HepG2 (cell line): ENCODE data around the gene ARHGAP26. TPM values are rescaled to one million over a fixed set of nuclear protein-coding genes. Genes with fewer than 3 reads are reported as not detected.

Source experiments
- ATAC-seq: fragments of 200-7000 bp; cut with Tn5 transposase; 3 replicates; pipeline ENCODE4 v1.9.1; 2020; ENCODE audit warnings: mild to moderate bottlenecking, moderate library complexity
- BruUV-seq: library from RNA; stranded (reverse); fragments of 400-500 nt; replicated peaks from 2 replicates; lab custom pipeline; 2021; lab: Mats Ljungman, UMichigan
- CTCF ChIA-PET: fragments of 300-600 bp; formaldehyde crosslinking; extraction: SDS; loops from one replicate; lab custom pipeline; 2021; ENCODE audit warnings: low total read pairs, inconsistent platforms, low intra/inter-chr PET ratio; lab: Yijun Ruan, JAX
- POLR2A ChIA-PET: fragments of 350-600 bp; sonication (Branson Sonifier 250); formaldehyde crosslinking; loops from one replicate; lab custom pipeline; 2020; ENCODE audit warnings: antibody characterized with exemption, inconsistent platforms; lab: Yijun Ruan, JAX
- DNase-seq: peaks from one replicate; pipeline ENCODE4 v3.0.0-alpha.2; 2015; ENCODE audit warnings: low spot score
- FAIRE-seq: peaks from 3 replicates; lab custom pipeline; 2011; peaks lifted over from hg19 to GRCh38; lab: Jason Lieb, UNC
- H2AFZ ChIP-seq: one replicate; pipeline ENCODE4 v1.6.1; 2011; ENCODE audit warnings: low read length, inconsistent platforms
- H3K27ac ChIP-seq: fragments of 300-600 bp; 3 replicates; pipeline ENCODE4 v1.8.0; 2011; ENCODE audit warnings: mixed run types, mild to moderate bottlenecking, mixed read lengths, low read length, inconsistent platforms; ENCODE audit not compliant: insufficient read depth; ENCODE audit errors: extremely low read length
- H3K27me3 ChIP-seq, 2 experiments: fragments of 200-600 bp in 1 of 2; 2 replicates in 1 of 2; 3 replicates in 1 of 2; pipeline versions ENCODE4 v1.6.0 to v1.8.0; 2011; ENCODE audit warnings: low read length in 2 of 2, mild to moderate bottlenecking in 2 of 2, moderate library complexity in 2 of 2, inconsistent platforms in 1 of 2; ENCODE audit not compliant: insufficient read depth in 2 of 2, control insufficient read depth in 1 of 2
- H3K36me3 ChIP-seq, 2 experiments: fragments of 200-600 bp in 1 of 2; replicated peaks in 1 of 2; 2 replicates in 1 of 2; 3 replicates in 1 of 2; pipeline versions ENCODE4 v1.5.1 to v1.8.0; 2011; ENCODE audit warnings: low read length in 2 of 2, inconsistent platforms in 1 of 2; ENCODE audit not compliant: insufficient read depth in 2 of 2, control insufficient read depth in 1 of 2
- H3K4me1 ChIP-seq: 2 replicates; pipeline ENCODE4 v1.5.1; 2012; ENCODE audit warnings: low read length, inconsistent platforms; ENCODE audit not compliant: insufficient read depth
- H3K4me2 ChIP-seq: 2 replicates; pipeline ENCODE4 v1.6.0; 2011; ENCODE audit warnings: low read depth, low read length, inconsistent platforms
- H3K4me3 ChIP-seq, 3 experiments: fragments of 200-600 bp in 1 of 3; sonication (generic), shearing (Covaris generic) in 1 of 3; replicated peaks in 1 of 3; 2 replicates each; pipeline ENCODE4 v1.5.1; 2011 to 2016; ENCODE audit warnings: low read length in 3 of 3, inconsistent platforms in 2 of 3, low read depth in 2 of 3, mild to moderate bottlenecking in 2 of 3, control low read depth in 1 of 3, mixed read lengths in 1 of 3; ENCODE audit not compliant: insufficient read depth in 1 of 3
- H3K79me2 ChIP-seq: one replicate; pipeline ENCODE4 v1.6.1; 2011; ENCODE audit warnings: low read length, inconsistent platforms; ENCODE audit not compliant: insufficient read depth
- H3K9ac ChIP-seq: 2 replicates; pipeline ENCODE4 v1.6.0; 2011; ENCODE audit warnings: mild to moderate bottlenecking, low read depth, low read length, inconsistent platforms; ENCODE audit not compliant: insufficient read depth
- H3K9me3 ChIP-seq: 2 replicates; pipeline ENCODE4 v1.5.1; 2012; ENCODE audit warnings: mild to moderate bottlenecking, low read length
- H4K20me1 ChIP-seq: 2 replicates; pipeline ENCODE4 v1.6.0; 2011; ENCODE audit warnings: inconsistent platforms, mild to moderate bottlenecking, low read length, moderate library complexity; ENCODE audit not compliant: insufficient read depth
- ADNP ChIP-seq: sonication (generic); formaldehyde crosslinking; IDR thresholded peaks from 2 replicates; pipeline ENCODE4 v1.4.0; 2020; ENCODE audit warnings: missing genetic modification reagents
- AGO2 ChIP-seq: fragments of 200-400 bp; formaldehyde crosslinking; optimal IDR thresholded peaks from 2 replicates; pipeline ENCODE3; 2017; ENCODE audit warnings: mild to moderate bottlenecking, low read depth, low read length, moderate library complexity
- NFKBIZ ChIP-seq: IDR thresholded peaks from 2 replicates; pipeline ENCODE4 v1.6.1; 2018; ENCODE audit warnings: missing genetic modification reagents, missing compliant biosample characterization
- SMAD9 ChIP-seq: sonication (generic); formaldehyde crosslinking; IDR thresholded peaks from 2 replicates; pipeline ENCODE4 v1.5.1; 2020; ENCODE audit warnings: mild to moderate bottlenecking, missing genetic modification reagents
- TBL1XR1 ChIP-seq: fragments of 150-350 bp; IDR thresholded peaks from 2 replicates; pipeline ENCODE4 v1.6.1; 2014; ENCODE audit warnings: borderline replicate concordance, low read length; ENCODE audit not compliant: partially characterized antibody
- WGBS: methylation state at CpG from one replicate; pipeline ENCODE4 v1.1.6; 2017; ENCODE audit warnings: low lambda C conversion rate; 5-methylcytosine and 5-hydroxymethylcytosine counted together
- in situ Hi-C: cut with HindIII; loops from 2 replicates; pipeline ENCODE4 v1.10.0; 2017; ENCODE audit warnings: low pct_unique_long_range_greater_than_20kb; ENCODE audit not compliant: extremely low pct_ligation_motif_present
- intact Hi-C: fragments of 100-400 bp; cut with micrococcal nuclease; formaldehyde crosslinking; loops from one replicate; pipeline ENCODE4 v1.10.0; 2022; ENCODE audit not compliant: unreplicated experiment
- polyA plus RNA-seq, 8 experiments: library from polyadenylated mRNA; depleted of rRNA in 3 of 8; stranded (reverse) in 7 of 8; unstranded in 1 of 8; fragments of >200 nt; fragmentation: Illumina TruSeq in 4 of 8; extraction: Trizol in 4 of 8; gene quantifications; 2 replicates each; pipeline versions ENCODE4 v1.2.1 to v1.2.3, GENCODE V29; 2011 to 2016; ENCODE audit warnings: low read depth in 4 of 8, missing spikeins in 1 of 8, mixed read lengths in 1 of 8; ENCODE audit not compliant: insufficient read depth in 1 of 8
- total RNA-seq, 5 experiments: library from RNA; depleted of rRNA; stranded (reverse); fragments of >200 nt; fragmentation: Illumina TruSeq; extraction: Trizol; gene quantifications; 2 replicates each; pipeline ENCODE4 v1.2.3, GENCODE V29; 2016; ENCODE audit warnings: low read depth in 1 of 5
- TF ChIP-seq, protein P1 (sequence below): IDR thresholded peaks from 2 replicates; pipeline ENCODE4 v1.6.1; 2016
- TF ChIP-seq, protein P2 (sequence below): sonication (generic); formaldehyde crosslinking; IDR thresholded peaks from 2 replicates; pipeline ENCODE4 v1.9.0; 2021; ENCODE audit warnings: missing genetic modification reagents, borderline replicate concordance

The ARHGAP26 gene
- total and polyA plus RNA-seq, 2 of the 13 experiments (the other 11 are each of a cell fraction or from before 2014, with no cell fraction given) = 9.6 to 18.2 TPM

GRCh38 chr5:143147383-143147782, 377.2 kb downstream of the ARHGAP26 start:
- WGBS = 95% methylated on average over 4 of the region's 4 CpGs
- Histone ChIP-seq H3K4me2 (no peak overlapping the region), H3K79me2 (no peaks in the 10 kb centered on the region), H3K36me3 (peaks cover 8 to 29% of the 10 kb centered on the region in 2 experiments; a peak in 4 of 5 replicates), H3K9me3 (no peaks in the 10 kb centered on the region), H3K9ac (no peak overlapping the region), H3K27ac (no peak overlapping the region), H3K4me3 (no peak overlapping the region), H3K27me3 (no peaks in the 10 kb centered on the region), H3K4me1 (no peaks in the 10 kb centered on the region), H2AFZ (no peak overlapping the region), H4K20me1 (no peaks in the 10 kb centered on the region)
- in situ Hi-C loops (no loop called here), intact Hi-C loops (no loop called here)
- ChIA-PET CTCF (no interaction called here), POLR2A (no interaction called here)
- DNase-seq (no peak), ATAC-seq (no peak), FAIRE-seq (no peak)
- TF ChIP-seq, protein P1, sequence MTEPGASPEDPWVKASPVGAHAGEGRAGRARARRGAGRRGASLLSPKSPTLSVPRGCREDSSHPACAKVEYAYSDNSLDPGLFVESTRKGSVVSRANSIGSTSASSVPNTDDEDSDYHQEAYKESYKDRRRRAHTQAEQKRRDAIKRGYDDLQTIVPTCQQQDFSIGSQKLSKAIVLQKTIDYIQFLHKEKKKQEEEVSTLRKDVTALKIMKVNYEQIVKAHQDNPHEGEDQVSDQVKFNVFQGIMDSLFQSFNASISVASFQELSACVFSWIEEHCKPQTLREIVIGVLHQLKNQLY (CRISPR knock-in tag) = no peak
- no peak for TF ChIP-seq ADNP
- no peak for TF ChIP-seq NFKBIZ (CRISPR knock-in tag)
- TF ChIP-seq AGO2 = no peak
- no peak for TF ChIP-seq SMAD9 (CRISPR knock-in tag)
- TF ChIP-seq, protein P2, sequence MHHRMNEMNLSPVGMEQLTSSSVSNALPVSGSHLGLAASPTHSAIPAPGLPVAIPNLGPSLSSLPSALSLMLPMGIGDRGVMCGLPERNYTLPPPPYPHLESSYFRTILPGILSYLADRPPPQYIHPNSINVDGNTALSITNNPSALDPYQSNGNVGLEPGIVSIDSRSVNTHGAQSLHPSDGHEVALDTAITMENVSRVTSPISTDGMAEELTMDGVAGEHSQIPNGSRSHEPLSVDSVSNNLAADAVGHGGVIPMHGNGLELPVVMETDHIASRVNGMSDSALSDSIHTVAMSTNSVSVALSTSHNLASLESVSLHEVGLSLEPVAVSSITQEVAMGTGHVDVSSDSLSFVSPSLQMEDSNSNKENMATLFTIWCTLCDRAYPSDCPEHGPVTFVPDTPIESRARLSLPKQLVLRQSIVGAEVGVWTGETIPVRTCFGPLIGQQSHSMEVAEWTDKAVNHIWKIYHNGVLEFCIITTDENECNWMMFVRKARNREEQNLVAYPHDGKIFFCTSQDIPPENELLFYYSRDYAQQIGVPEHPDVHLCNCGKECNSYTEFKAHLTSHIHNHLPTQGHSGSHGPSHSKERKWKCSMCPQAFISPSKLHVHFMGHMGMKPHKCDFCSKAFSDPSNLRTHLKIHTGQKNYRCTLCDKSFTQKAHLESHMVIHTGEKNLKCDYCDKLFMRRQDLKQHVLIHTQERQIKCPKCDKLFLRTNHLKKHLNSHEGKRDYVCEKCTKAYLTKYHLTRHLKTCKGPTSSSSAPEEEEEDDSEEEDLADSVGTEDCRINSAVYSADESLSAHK (CRISPR knock-in tag) = no peak
- TF ChIP-seq TBL1XR1 = no peak
- no TSS peak for BruUV-seq
